ENCODE measurements around the gene B3GAT3. TPM values are rescaled to one million over a fixed set of nuclear protein-coding genes. Genes with fewer than 3 reads are reported as not detected.

Gene B3GAT3
- total RNA-seq, 1 experiment from 2014 or later = 51.2 TPM

- no TSS peak for BruUV-seq (replicated peaks)
- Histone ChIP-seq H3K27me3 (ENCODE audit: insufficient read depth, low read length) (no peaks in the 10 kb centered on the region), H3K4me1 (ENCODE audit: control insufficient read depth in 1 of 2, insufficient read depth in 2 of 2, low read length in 2 of 2) (peaks cover 4 to 9% of the 10 kb centered on the region in 2 experiments), H4K20me1 (ENCODE audit: insufficient read depth) (no peaks in the 10 kb centered on the region), H3K4me2 (ENCODE audit: low read length) (no peak overlapping the region), H3K9me3 (ENCODE audit: control insufficient read depth in 1 of 2, insufficient read depth in 1 of 2, low read depth in 1 of 2, low read length in 2 of 2) (no peaks in the 10 kb centered on the region), H3K27ac (ENCODE audit: low read depth, low read length) (no peak overlapping the region), H2AFZ (ENCODE audit: low read depth, low read length, poor library complexity, severe bottlenecking) (no peak overlapping the region), H3K9ac (ENCODE audit: low read length) (no peak overlapping the region), H3K36me3 (ENCODE audit: control insufficient read depth in 1 of 2, insufficient read depth in 2 of 2, low read length in 2 of 2) (peaks cover 23 to 33% of the 10 kb centered on the region in 2 experiments), H3K4me3 (replicated peaks in 1 of 2; ENCODE audit: low read depth in 1 of 2, low read length in 2 of 2) (no peak overlapping the region), H3K79me2 (ENCODE audit: insufficient read depth, low read length) (peaks cover 8% of the 10 kb centered on the region), H3K9me2 (ENCODE audit: insufficient read depth) (no peaks in the 10 kb centered on the region)
- ChIA-PET POLR2A (interaction anchor here (0.9 kb wide), 1 partner anchor 13 kb away, joined by 3 read pairs; the partner anchor contains the start of gene TUT1), RAD21 (ENCODE audit: low non-redundant PET in 1 of 2, low total read pairs in 2 of 2, uncharacterized antibody in 2 of 2, unreplicated experiment in 2 of 2) (no interaction called here), CTCF (no interaction called here)
- TF ChIP-seq CEBPB (IDR thresholded peaks at IDR 0.05; ENCODE audit: low read depth) (no peak), TCF7L2 (IDR thresholded peaks at IDR 0.05; ENCODE audit: borderline replicate concordance, extremely low read depth, insufficient read depth, insufficient read length) (no peak), POLR2A (IDR thresholded peaks at IDR 0.05; ENCODE audit: borderline replicate concordance, extremely low read depth, insufficient read depth, insufficient read length) (no peak), YY1 (IDR thresholded peaks at IDR 0.05; ENCODE audit: extremely low read depth, insufficient replicate concordance, low read depth, low read length) (no peak), MAX (IDR thresholded peaks at IDR 0.05) (no peak), SRF (IDR thresholded peaks at IDR 0.05; ENCODE audit: low read depth) (no peak), ATF3 (IDR thresholded peaks at IDR 0.05) (no peak), EZH2 (IDR thresholded peaks at IDR 0.05) (no peak), FOSL1 (IDR thresholded peaks at IDR 0.05; ENCODE audit: low read depth) (no peak), JUND (IDR thresholded peaks at IDR 0.05) (no peak), SP1 (IDR thresholded peaks at IDR 0.05; ENCODE audit: low read depth) (no peak), EGR1 (IDR thresholded peaks at IDR 0.05; ENCODE audit: low read depth) (no peak), CTCF (IDR thresholded peaks at IDR 0.05 in 2 of 3, conservative IDR thresholded peaks at IDR 0.05 in 1 of 3; ENCODE audit: borderline replicate concordance in 1 of 3, insufficient read depth in 1 of 3, low read depth in 2 of 3, low read length in 2 of 3) (no peak), POLR2AphosphoS5 (IDR thresholded peaks at IDR 0.05; ENCODE audit: low read depth, low read length) (no peak)
- intact Hi-C loops (cut with micrococcal nuclease) = no loop called here
- DNase-seq (ENCODE audit: low read depth, low spot score) (no peak), ATAC-seq (no peak)
These were observed 43.2 kb downstream of the B3GAT3 start for GRCh38 chr11:62578541-62578940.
